H9 (cell line): ENCODE results near the gene SLC22A3. TPM values are rescaled to one million over a fixed set of nuclear protein-coding genes. Genes with fewer than 3 reads are reported as not detected.
A peak's percentile ranks its signal among the peaks of the same experiment; 100 is the strongest.

Source experiments
- DNase-seq: peaks from one replicate; pipeline ENCODE4 v3.0.0-alpha.2; 2017
- H2AFZ ChIP-seq: one replicate; pipeline ENCODE4 v1.6.1; 2013; ENCODE audit warnings: mild to moderate bottlenecking, low read length, control low read depth, moderate library complexity
- H2AK5ac ChIP-seq: 2 replicates; pipeline ENCODE4 v1.6.1; 2013; ENCODE audit warnings: low read length, control low read depth, mixed read lengths; ENCODE audit not compliant: insufficient read length
- H2BK120ac ChIP-seq: one replicate; pipeline ENCODE4 v1.6.1; 2013; ENCODE audit warnings: low read depth, mild to moderate bottlenecking, low read length, control low read depth, inconsistent platforms; ENCODE audit not compliant: poor library complexity, severe bottlenecking
- H2BK12ac ChIP-seq: 2 replicates; pipeline ENCODE4 v1.6.1; 2013; ENCODE audit warnings: low read length, control low read depth, mixed read lengths, low read depth; ENCODE audit not compliant: insufficient read length
- H2BK15ac ChIP-seq: 2 replicates; pipeline ENCODE4 v1.6.1; 2013; ENCODE audit warnings: low read depth, low read length, control low read depth
- H2BK20ac ChIP-seq: one replicate; pipeline ENCODE4 v1.6.1; 2013; ENCODE audit warnings: low read depth, mild to moderate bottlenecking, low read length, control low read depth, inconsistent platforms; ENCODE audit not compliant: poor library complexity, severe bottlenecking
- H2BK5ac ChIP-seq: 2 replicates; pipeline ENCODE4 v1.6.1; 2013; ENCODE audit warnings: low read length, control low read depth, mixed read lengths; ENCODE audit not compliant: insufficient read length
- H3K14ac ChIP-seq: 2 replicates; pipeline ENCODE4 v1.6.1; 2013; ENCODE audit warnings: low read length, control low read depth; ENCODE audit not compliant: insufficient read depth
- H3K18ac ChIP-seq: 2 replicates; pipeline ENCODE4 v1.6.1; 2013; ENCODE audit warnings: low read depth, mild to moderate bottlenecking, mixed read lengths, low read length, control low read depth; ENCODE audit not compliant: insufficient read length
- H3K23ac ChIP-seq: 2 replicates; pipeline ENCODE4 v1.6.1; 2013; ENCODE audit warnings: low read length, control low read depth, mixed read lengths, low read depth; ENCODE audit not compliant: insufficient read length
- H3K23me2 ChIP-seq: 2 replicates; pipeline ENCODE4 v1.6.1; 2013; ENCODE audit warnings: low read depth, mild to moderate bottlenecking, mixed read lengths, low read length, control low read depth; ENCODE audit not compliant: insufficient read length, poor library complexity, severe bottlenecking
- H3K27ac ChIP-seq: 2 replicates; pipeline ENCODE4 v1.5.1; 2013; ENCODE audit warnings: low read length, control low read depth, mixed read lengths, low read depth; ENCODE audit not compliant: insufficient read length
- H3K27me3 ChIP-seq: 2 replicates; pipeline ENCODE4 v1.6.1; 2013; ENCODE audit warnings: low read length, control low read depth, inconsistent platforms; ENCODE audit not compliant: insufficient read depth
- H3K4ac ChIP-seq: 2 replicates; pipeline ENCODE4 v1.6.1; 2013; ENCODE audit warnings: low read depth, mild to moderate bottlenecking, control low read depth, inconsistent platforms, low read length, moderate library complexity
- H3K4me1 ChIP-seq: 2 replicates; pipeline ENCODE4 v1.6.1; 2013; ENCODE audit warnings: low read length, control low read depth, inconsistent platforms; ENCODE audit not compliant: insufficient read depth
- H3K4me2 ChIP-seq: 2 replicates; pipeline ENCODE4 v1.6.1; 2013; ENCODE audit warnings: low read length, control low read depth, mixed read lengths; ENCODE audit not compliant: insufficient read length, insufficient read depth
- H3K56ac ChIP-seq: 2 replicates; pipeline ENCODE4 v1.6.1; 2013; ENCODE audit warnings: low read depth, mild to moderate bottlenecking, mixed read lengths, low read length, control low read depth; ENCODE audit not compliant: insufficient read length
- H3K79me1 ChIP-seq: 2 replicates; pipeline ENCODE4 v1.6.1; 2013; ENCODE audit warnings: low read depth, mild to moderate bottlenecking, moderate library complexity, low read length, control low read depth, inconsistent platforms; ENCODE audit not compliant: insufficient read depth, poor library complexity, severe bottlenecking
- H3K79me2 ChIP-seq: 2 replicates; pipeline ENCODE4 v1.6.1; 2013; ENCODE audit warnings: low read length, control low read depth, inconsistent platforms; ENCODE audit not compliant: insufficient read depth
- H3K9ac ChIP-seq: 2 replicates; pipeline ENCODE4 v1.6.1; 2013; ENCODE audit warnings: low read length, control low read depth, mixed read lengths; ENCODE audit not compliant: insufficient read length; ENCODE audit errors: extremely low read depth
- H3K9me3 ChIP-seq: one replicate; pipeline ENCODE4 v1.6.1; 2013; ENCODE audit warnings: low read depth, low read length, inconsistent platforms; ENCODE audit not compliant: control insufficient read depth
- H3T11ph ChIP-seq: one replicate; pipeline ENCODE4 v1.6.1; 2013; ENCODE audit warnings: mild to moderate bottlenecking, low read length, control low read depth, inconsistent platforms
- H4K20me1 ChIP-seq: one replicate; pipeline ENCODE4 v1.6.1; 2013; ENCODE audit not compliant: control insufficient read depth, insufficient read length, insufficient read depth
- H4K5ac ChIP-seq: 2 replicates; pipeline ENCODE4 v1.6.1; 2013; ENCODE audit warnings: low read depth, mild to moderate bottlenecking, mixed read lengths, low read length, control low read depth; ENCODE audit not compliant: insufficient read length
- H4K8ac ChIP-seq: replicated peaks from 2 replicates; pipeline ENCODE4 v1.6.1; 2013; ENCODE audit warnings: low read length, control low read depth, mixed read lengths, low read depth; ENCODE audit not compliant: insufficient read length
- H4K91ac ChIP-seq: 2 replicates; pipeline ENCODE4 v1.6.1; 2013; ENCODE audit warnings: low read depth, mild to moderate bottlenecking, moderate library complexity, mixed read lengths, low read length, control low read depth; ENCODE audit not compliant: insufficient read length
- H3K27ac Mint-ChIP-seq, 3 experiments: 2 replicates in 2 of 3; 3 replicates in 1 of 3; pipeline ENCODE4 v1.8.0; 2020 to 2021; ENCODE audit warnings: mixed read lengths in 3 of 3, mild to moderate bottlenecking in 1 of 3, moderate library complexity in 1 of 3
- H3K27me3 Mint-ChIP-seq: 2 replicates; pipeline ENCODE4 v1.8.0; 2021; ENCODE audit warnings: low read depth, mild to moderate bottlenecking, moderate library complexity, mixed read lengths
- H3K36me3 Mint-ChIP-seq, 3 experiments: 2 replicates in 2 of 3; 3 replicates in 1 of 3; pipeline ENCODE4 v1.8.0; 2020 to 2021; ENCODE audit warnings: low read depth in 3 of 3, mixed read lengths in 3 of 3; ENCODE audit not compliant: insufficient read depth in 1 of 3
- H3K4me1 Mint-ChIP-seq, 2 experiments: 2 replicates each; pipeline ENCODE4 v1.8.0; 2020; ENCODE audit warnings: mixed read lengths in 2 of 2
- H3K4me3 Mint-ChIP-seq, 2 experiments: 2 replicates in 1 of 2; 3 replicates in 1 of 2; pipeline ENCODE4 v1.8.0; 2020 to 2021; ENCODE audit warnings: mild to moderate bottlenecking in 2 of 2, mixed read lengths in 2 of 2, moderate library complexity in 1 of 2
- H3K9me3 Mint-ChIP-seq, 2 experiments: 2 replicates in 1 of 2; 3 replicates in 1 of 2; pipeline ENCODE4 v1.8.0; 2020; ENCODE audit warnings: mild to moderate bottlenecking in 2 of 2, mixed read lengths in 2 of 2, moderate library complexity in 1 of 2
- WGBS: extraction: QIAGEN DNeasy Blood & Tissue Kit; methylation state at CpG from one replicate; pipeline ENCODE4 v1.1.7; 2013; ENCODE audit warnings: missing lambda C conversion rate, low lambda C conversion rate, mixed read lengths; ENCODE audit not compliant: insufficient read length; ENCODE audit errors: extremely low coverage; 5-methylcytosine and 5-hydroxymethylcytosine counted together
- total RNA-seq: library from RNA; stranded (reverse); gene quantifications from 2 replicates; pipeline ENCODE4 v1.2.1, GENCODE V29; 2021
- TF ChIP-seq, protein P1 (sequence below): fragments of 200-600 bp; sonication (generic); conservative IDR thresholded peaks from 3 replicates; pipeline ENCODE4 v1.8.0; 2021; ENCODE audit warnings: antibody characterized with exemption, mild to moderate bottlenecking

SLC22A3 gene
- total RNA-seq, 1 experiment from 2014 or later = 2.7 TPM

GRCh38 chr6:160420253-160420968 is 72.2 kb downstream of the SLC22A3 start:
- H3K14ac ChIP-seq = peak overlapping the region; percentile 15; the same call in 1 of the 2 replicates

More at GRCh38 chr6:160420253-160420968, 72.2 kb downstream of the SLC22A3 start:
- H3K23me2 ChIP-seq = no peaks in the 10 kb centered on the region
- no peak overlapping the region for H3T11ph ChIP-seq
- H4K5ac ChIP-seq = no peak overlapping the region
- H4K91ac ChIP-seq = no peak overlapping the region
- no peak for DNase-seq
- no peak overlapping the region for H2BK15ac ChIP-seq
- no peak overlapping the region for H3K4me3 Mint-ChIP-seq
- H3K27me3 Mint-ChIP-seq = no peaks in the 10 kb centered on the region
- H3K23ac ChIP-seq = no peak overlapping the region
- H3K4me2 ChIP-seq = no peak overlapping the region
- no CpG with 5 or more reads among the region's 9 CpGs for WGBS
- H3K27ac ChIP-seq = no peak overlapping the region
- no peak overlapping the region for H2AFZ ChIP-seq
- H2BK20ac ChIP-seq = no peak overlapping the region
- no peaks in the 10 kb centered on the region for H3K79me2 ChIP-seq
- H3K18ac ChIP-seq = no peak overlapping the region
- no peaks in the 10 kb centered on the region for H3K27me3 ChIP-seq
- H4K20me1 ChIP-seq = no peaks in the 10 kb centered on the region
- no peaks in the 10 kb centered on the region; a peak in 1 of 7 replicates for H3K36me3 Mint-ChIP-seq
- no peak overlapping the region for H3K27ac Mint-ChIP-seq
- H3K9me3 ChIP-seq = no peaks in the 10 kb centered on the region
- H2BK120ac ChIP-seq = no peak overlapping the region
- no peak overlapping the region for H2AK5ac ChIP-seq
- H2BK5ac ChIP-seq = no peak overlapping the region
- no peak overlapping the region for H4K8ac ChIP-seq
- H2BK12ac ChIP-seq = no peak overlapping the region
- H3K4ac ChIP-seq = no peak overlapping the region
- H3K9me3 Mint-ChIP-seq = no peaks in the 10 kb centered on the region
- H3K4me1 Mint-ChIP-seq = peaks cover 0 to 3% of the 10 kb centered on the region in 2 experiments; a peak in 2 of 4 replicates
- H3K79me1 ChIP-seq = no peaks in the 10 kb centered on the region
- no peaks in the 10 kb centered on the region for H3K4me1 ChIP-seq
- no peak overlapping the region for H3K9ac ChIP-seq
- H3K56ac ChIP-seq = no peak overlapping the region
- TF ChIP-seq, protein P1, sequence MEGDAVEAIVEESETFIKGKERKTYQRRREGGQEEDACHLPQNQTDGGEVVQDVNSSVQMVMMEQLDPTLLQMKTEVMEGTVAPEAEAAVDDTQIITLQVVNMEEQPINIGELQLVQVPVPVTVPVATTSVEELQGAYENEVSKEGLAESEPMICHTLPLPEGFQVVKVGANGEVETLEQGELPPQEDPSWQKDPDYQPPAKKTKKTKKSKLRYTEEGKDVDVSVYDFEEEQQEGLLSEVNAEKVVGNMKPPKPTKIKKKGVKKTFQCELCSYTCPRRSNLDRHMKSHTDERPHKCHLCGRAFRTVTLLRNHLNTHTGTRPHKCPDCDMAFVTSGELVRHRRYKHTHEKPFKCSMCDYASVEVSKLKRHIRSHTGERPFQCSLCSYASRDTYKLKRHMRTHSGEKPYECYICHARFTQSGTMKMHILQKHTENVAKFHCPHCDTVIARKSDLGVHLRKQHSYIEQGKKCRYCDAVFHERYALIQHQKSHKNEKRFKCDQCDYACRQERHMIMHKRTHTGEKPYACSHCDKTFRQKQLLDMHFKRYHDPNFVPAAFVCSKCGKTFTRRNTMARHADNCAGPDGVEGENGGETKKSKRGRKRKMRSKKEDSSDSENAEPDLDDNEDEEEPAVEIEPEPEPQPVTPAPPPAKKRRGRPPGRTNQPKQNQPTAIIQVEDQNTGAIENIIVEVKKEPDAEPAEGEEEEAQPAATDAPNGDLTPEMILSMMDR = no peak
